A673 (cell line): Measurements from ENCODE around the gene CPM.

Experiments
- EZH2 ChIP-seq: fragments of 200-600 bp; sonication (generic); IDR thresholded peaks from 2 replicates; pipeline ENCODE4 v1.6.1; 2017; ENCODE audit warnings: borderline replicate concordance, low read depth, mild to moderate bottlenecking, mixed read lengths, antibody characterized with exemption, low read length; ENCODE audit not compliant: poor library complexity, severe bottlenecking
- TF ChIP-seq, protein P1 (sequence below): fragments of 300-800, 200-600 bp; sonication (generic); conservative IDR thresholded peaks from 2 replicates; pipeline ENCODE4 v1.5.1; 2017; ENCODE audit warnings: low read depth, mild to moderate bottlenecking, antibody characterized with exemption, low read length, moderate library complexity, mixed read lengths

DNA sequence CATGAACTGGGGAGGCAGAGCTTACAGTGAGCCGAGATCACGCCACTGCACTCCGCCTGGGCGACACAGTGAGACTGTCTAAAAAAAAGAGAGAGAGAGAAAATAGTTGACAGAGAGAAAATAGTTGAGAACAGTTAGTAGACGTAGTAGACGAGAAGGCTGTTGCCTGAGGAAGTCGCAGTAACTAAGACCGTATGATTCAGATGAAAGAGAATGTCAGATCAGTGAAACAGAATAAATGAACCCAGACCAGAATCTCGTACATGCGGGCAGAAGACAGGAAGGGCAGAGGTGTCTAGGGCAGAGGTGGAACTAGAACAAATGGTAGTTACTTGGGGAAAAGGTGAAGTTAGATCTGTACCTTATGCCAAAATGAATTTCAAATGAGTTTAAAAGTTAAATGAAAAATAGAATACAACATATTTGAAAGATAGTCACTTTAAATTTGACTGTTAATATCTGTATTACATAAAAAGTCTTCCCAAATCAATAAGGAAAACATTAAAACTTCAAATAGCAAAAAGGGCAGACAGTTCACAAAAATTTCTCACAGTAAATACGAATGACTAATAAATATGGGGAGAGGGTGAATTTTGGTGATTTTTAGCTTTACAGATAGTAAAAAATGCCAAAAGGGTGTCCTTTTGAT, 107.3 kb downstream of the CPM start:
- TF ChIP-seq, protein P1, sequence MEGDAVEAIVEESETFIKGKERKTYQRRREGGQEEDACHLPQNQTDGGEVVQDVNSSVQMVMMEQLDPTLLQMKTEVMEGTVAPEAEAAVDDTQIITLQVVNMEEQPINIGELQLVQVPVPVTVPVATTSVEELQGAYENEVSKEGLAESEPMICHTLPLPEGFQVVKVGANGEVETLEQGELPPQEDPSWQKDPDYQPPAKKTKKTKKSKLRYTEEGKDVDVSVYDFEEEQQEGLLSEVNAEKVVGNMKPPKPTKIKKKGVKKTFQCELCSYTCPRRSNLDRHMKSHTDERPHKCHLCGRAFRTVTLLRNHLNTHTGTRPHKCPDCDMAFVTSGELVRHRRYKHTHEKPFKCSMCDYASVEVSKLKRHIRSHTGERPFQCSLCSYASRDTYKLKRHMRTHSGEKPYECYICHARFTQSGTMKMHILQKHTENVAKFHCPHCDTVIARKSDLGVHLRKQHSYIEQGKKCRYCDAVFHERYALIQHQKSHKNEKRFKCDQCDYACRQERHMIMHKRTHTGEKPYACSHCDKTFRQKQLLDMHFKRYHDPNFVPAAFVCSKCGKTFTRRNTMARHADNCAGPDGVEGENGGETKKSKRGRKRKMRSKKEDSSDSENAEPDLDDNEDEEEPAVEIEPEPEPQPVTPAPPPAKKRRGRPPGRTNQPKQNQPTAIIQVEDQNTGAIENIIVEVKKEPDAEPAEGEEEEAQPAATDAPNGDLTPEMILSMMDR, result no peak
- TF ChIP-seq EZH2, result no peak
